HTERT RPE-1 (cell line): ENCODE measurements around the gene UBN1.

Source experiments
- in situ Hi-C: fragments of 300-500 bp; cut with MboI; formaldehyde crosslinking; loops from 4 replicates; pipeline ENCODE4 v1.14.3; 2020; ENCODE audit warnings: low sequenced_read_pairs

Gene UBN1

DNA sequence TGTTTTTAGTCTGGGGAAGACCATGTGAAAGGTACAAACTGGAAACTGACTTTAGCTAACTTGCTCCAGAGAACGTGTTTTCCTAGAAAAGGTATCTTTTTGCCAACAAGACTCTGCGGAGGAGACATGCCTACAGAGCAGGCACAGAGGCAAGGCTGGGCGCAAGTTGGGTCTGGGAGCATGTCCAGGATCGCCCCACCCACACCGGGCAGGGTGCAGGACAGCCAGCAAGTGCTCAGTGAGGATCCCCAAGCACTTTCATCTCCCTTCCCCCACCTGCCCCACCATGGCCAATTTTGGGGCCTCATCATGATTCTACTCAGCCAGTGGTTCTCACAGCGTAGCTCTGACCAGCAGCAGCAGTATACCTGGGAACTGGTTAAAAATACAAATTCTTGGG is 26.6 kb upstream of the UBN1 start:
- in situ Hi-C loops: no loop called here

DNA sequence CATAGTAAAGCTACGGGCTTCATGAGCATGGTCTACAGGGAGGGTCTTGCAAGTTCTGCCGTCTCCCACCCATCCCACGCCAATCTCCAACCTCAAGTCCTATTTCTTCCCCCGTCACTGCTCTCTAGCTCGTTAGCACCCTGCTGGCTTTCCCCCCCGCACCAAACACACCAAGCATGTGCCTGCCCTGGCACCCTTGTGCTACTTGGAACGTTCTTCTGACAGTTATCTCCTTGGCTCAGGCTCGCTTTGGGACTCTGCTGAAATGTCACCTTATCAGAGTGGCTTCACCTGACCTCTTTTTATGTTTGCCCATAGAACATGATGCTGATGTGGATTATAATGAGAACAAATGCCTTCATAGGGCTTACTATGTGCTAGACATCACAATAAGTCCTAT is 22.1 kb upstream of the UBN1 start:
- in situ Hi-C loops: no loop called here

DNA sequence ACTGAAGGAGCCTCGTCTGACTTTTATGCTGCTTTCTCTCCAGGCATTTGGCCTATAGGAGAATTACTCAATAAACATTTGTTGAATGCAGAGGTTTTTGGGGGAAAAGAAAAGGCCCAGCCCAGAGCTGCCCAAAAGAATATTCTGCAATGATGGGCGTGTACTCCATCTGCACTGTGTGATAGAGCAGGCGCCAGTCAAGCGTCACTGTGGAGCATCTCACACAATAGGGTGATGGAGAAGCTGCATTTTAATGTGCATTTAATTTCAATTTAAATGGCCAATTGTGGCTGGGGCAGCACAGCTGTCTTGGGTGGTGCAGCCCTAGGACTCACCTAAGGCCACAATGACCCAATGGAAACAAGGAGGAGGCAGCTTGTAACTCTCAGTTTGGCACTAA is 20.8 kb upstream of the UBN1 start:
- in situ Hi-C loops: no loop called here

DNA sequence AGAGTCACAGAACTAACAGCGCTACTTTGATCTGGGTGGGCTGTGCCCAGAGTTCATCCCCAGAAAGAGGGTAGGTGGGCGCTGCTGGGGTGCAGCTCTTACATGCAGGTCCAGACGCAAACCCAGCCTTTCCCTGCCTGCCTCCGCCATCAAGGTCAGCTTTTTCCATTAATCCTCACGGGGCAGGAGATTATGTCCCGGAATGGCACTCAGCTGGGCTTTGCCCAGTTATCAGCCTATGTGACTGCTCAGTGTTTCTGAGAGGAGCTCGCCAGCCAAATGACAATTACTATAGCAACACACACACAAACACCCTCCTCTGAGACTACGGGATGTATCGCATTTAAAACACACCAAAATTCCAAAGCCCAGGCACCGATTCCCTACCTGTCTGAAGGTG is 20.3 kb upstream of the UBN1 start:
- in situ Hi-C loops: no loop called here

DNA sequence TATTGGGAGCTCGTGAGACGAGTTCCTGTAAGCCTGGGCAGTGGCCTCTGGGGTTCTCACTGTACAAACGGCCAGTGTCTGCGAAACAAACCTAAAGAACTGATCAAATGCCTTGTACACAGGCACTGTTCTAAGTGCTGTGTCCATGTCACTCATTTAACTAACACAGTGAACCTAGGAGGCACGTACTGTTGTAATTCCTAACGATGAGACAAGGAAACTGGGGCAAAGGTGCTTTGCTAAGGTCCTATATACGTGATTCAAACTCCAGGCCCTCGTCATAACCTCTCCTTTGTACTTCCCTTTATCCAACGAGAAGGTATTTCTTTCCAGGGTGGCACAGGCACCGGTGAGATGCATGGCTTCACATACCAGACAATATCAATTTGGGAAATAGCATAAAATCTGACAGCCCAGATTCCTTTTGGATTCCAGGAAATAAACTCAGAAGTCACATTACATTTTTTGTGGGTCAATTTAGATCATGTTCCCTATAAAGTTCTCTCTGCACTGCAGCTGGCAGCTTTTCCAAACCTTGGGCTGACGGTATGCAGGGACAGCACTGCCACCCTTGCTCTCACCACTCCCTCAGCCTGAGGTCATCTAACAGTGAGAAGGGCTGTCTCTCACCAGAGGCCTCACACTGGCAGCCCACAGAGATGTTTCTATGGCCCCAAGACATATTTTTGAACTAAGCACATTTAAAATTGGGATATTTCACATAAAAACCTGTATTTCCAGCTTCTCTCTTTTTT is 18.5 kb upstream of the UBN1 start:
- in situ Hi-C loops: no loop called here

DNA sequence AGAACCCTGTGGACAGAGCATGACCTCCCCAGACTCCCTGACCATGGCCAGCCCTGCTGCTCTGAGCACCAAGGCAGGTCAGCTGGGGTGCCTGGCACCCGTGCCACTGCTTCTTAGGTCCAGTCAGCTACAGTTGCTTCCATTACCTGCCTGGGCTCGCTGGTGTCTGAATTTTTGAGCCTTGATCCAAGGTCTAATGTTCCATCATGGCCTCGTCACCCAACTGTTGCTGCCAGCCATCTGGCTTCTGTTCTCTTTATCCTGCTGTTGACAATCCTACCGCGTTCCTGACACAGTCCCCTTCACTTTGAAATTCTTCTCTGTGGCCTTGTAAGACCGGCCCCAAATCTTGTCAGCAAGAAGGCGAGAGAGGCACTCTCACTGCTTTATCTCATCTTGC is 16.9 kb upstream of the UBN1 start:
- in situ Hi-C loops: no loop called here

DNA sequence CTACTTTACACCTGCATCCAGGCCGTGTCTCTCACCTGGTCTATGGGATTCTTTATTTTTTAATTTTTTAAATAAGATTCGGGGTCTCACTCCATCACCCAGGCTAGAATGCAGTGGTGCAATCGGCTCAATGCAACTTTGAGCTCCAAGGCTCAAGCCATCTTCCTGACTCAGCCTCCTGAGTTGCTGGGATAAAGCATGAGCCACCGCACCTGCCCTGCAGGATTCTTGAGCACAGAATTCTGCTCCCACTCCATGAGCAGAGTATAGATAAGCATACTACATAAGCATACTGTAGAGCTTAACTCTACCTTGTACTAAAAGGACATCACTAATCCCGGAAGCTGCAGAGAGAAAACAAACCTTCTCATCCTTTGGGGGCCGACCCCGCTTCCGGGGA is 15.7 kb upstream of the UBN1 start:
- in situ Hi-C loops: no loop called here

DNA sequence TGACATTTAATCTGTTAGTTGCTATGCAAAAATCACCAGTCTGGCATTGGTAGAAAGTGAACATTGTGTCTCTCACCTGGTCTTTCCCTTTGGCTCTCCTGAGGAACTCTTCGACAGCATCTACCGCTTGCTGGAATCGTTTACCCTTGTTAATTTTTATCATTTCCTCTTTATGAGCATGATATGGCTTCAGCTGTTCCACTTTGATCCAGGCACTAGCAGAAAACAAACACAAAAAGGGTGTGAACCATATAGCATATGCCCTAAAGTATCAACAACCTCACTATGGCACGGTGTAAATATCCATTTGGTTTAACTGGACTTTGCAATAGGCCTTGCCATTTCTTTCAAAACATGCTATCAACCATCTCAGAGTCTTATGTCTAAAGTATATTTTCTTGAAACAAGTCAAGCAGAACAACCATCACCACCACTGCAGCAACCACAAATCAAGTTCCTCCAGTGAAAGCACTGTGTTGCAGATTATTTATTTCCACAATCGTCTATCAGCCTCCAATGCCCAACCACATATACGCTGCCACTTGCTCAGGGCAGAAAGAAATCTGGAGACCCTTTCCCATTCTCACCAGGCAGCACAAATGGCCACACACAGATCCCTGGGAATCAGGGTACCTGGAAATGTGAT is 14.5 kb upstream of the UBN1 start:
- in situ Hi-C loops: no loop called here

DNA sequence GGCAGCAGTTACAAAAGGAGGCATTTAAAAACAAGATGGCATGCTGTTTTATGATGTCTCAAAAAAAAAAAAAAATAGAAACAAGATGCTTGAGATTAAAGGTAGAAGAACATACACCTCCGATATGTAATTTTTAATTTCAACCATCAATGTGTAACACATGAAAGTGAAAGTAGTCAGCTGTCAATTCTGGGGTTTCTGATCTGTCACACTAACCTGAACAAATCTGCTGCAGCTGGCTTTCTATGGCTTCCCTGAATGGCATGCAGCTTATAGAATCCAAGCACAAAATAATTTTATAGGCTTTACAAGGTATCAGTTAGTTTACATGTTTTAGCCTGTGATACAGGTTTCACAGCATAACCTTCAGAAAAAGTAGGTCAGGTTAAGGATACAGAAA is 13.7 kb upstream of the UBN1 start:
- in situ Hi-C loops: no loop called here

DNA sequence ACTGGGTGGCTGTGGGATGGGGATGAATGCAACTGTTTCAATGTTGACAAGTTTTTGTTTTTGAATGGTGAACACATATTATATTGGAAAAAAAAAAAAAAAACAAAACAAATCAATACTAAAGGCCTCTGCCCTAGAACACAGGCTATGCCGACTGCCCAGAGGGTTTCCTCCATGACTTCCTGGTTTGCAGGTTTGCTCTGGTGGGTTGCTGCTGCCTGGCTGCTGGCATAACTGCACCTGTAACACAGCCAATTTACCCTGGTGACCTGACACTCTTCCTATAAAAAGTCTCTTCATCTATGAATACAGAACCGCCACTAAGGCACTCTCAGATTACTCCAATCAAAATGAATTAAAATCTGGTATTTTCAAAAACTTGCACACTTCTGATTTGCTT is 10.6 kb upstream of the UBN1 start:
- in situ Hi-C loops: no loop called here

DNA sequence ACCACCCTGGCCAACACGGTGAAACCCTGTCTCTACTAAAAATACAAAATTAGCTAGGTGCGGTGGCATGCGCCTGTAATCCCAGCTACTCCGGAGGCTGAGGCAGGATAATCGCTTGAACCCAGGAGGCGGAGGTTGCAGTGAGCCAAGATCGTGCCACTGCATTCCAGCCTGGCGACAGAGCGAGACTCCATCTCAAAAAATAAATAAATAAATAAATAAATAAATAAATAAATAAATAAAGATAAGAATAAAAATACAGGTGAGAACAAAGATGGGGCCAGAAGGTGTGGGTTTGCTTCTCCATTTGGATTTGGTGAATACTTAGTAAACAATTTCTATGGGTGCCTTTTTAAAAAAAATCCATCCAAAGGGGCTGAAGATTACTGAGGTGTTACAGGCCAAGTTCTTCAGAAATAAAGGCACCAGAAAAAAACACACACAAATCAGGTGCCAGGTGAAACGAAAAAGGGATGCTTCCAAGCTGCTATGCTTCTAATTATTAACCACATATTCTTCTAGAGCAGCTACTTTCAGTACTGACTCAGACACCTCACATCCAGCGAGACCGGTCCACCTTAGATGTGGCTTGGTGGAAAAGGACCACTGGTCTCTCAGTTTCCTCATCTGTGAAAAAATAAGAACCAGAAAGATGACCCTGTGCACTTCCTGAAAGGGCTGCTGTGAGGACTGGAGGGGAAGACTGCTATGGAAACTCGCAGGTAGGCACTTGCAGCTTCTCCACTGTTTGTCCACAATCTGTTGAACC is 9.4 kb upstream of the UBN1 start:
- in situ Hi-C loops: no loop called here

DNA sequence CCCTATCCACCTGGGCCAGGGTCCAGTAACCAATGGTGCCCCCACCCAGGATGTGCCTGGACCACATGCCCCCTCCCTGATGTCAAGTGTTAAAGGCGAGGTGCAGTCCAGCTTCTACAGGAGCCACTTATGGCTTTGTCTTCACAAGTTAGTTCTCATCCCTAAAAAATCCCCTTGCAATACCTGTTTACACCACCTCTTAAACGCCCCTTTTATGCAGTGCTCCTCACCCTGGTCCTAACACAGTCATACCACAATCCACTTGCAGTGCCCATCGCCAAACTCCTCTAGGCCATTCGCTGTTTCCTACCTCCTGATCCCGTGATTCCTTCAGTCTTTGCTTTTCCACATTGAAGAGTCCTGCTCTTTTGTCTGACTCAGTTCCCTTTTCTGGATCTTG is 7.3 kb upstream of the UBN1 start:
- in situ Hi-C loops: no loop called here

DNA sequence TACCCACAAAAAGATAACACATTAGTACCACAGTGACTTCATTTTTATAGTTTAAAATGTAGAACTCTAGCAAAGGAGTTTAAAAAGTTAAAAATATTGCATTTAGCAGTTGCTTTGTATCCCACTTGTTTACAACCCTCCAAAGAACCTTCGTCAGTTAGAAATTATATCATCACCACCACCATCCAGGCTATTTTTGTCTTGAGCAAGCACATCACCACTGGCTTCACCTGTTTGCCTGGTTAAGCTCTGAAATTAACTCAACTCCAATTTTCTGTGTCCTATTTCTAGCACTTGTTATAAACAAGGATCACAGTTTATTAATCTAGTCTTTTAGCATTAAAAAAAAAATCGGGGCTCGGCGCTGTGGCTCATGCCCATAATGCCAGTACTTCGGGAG is 6.3 kb upstream of the UBN1 start:
- in situ Hi-C loops: no loop called here

DNA sequence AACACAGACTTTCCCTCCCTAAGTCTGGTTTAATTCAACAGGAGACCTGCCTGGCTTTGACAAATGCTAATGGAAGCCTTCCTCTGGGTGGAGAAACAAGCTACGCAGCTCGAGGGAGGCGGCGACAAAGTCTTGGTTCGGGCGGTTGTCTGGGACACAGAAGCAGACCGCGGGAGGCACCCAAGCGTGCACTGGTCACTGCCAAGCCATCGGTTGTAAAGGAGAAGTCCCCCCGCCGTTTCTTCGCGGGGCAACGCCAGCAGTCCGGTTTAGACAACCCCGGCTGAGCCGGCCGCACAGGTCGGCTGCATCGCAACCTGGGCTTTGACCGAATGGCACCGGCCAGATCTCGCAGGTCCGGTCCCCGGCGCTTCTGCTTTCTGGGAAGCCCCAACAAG is 779 bp upstream of the UBN1 start:
- in situ Hi-C loops: no loop called here

DNA sequence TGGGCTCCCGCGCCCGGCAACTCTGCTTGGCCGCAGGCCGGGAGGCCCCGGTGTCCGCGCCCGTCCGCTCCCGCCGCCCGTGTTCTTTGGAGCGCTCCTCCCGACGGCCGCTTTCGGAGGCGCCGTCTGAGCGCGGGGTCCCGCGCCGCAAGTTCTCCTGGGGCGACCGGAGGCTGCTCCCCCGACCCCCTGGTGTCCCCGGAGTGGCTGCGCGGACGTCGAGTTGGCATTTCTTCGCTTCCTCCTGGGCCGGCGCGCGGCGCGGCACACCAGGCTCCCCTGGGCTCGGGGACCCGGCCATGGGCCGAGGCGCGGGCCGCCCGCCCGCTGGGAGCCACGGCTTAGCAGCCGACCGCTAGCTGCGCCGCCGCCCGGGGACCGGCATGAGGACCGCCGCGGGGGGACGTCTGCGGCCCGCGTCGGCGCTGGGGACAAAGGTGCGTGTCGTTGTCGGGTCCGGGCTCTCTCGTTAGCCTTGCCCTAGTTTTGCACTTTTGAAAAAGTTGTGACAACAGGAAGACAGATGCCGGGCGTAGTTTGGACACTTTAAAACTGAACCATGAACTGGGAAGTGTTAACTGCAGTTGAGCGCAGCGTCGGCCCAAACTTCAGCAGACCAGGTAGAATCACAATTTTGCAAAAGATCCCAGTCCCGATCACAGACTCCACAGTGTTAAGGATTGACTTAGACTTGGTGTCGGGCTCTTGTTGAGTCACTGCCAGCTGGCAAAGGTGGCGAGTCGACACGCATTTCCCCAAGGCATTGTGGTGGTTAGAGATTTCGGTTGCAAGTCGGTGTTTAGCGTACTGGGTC is 700 bp downstream of the UBN1 start:
- in situ Hi-C loops: no loop called here

DNA sequence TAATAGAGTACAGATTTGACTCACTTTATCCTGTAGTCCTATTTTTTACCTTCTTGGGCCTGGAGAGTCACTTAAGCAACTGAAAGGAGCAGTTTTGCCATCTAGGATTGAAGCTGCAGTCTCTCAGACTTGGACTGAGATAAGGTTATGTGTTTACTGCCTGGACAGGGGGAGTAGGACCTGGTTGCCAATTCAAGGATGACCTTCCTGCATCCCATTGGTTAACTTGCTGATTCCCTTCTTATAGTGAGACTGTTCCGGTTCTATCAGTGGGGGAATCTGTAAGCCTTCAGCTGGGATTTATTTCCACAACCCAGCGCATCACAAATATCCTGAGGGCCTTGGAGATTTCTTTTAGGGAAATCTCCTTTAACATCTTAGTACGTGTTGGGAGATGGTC is 2.9 kb downstream of the UBN1 start:
- in situ Hi-C loops: no loop called here

DNA sequence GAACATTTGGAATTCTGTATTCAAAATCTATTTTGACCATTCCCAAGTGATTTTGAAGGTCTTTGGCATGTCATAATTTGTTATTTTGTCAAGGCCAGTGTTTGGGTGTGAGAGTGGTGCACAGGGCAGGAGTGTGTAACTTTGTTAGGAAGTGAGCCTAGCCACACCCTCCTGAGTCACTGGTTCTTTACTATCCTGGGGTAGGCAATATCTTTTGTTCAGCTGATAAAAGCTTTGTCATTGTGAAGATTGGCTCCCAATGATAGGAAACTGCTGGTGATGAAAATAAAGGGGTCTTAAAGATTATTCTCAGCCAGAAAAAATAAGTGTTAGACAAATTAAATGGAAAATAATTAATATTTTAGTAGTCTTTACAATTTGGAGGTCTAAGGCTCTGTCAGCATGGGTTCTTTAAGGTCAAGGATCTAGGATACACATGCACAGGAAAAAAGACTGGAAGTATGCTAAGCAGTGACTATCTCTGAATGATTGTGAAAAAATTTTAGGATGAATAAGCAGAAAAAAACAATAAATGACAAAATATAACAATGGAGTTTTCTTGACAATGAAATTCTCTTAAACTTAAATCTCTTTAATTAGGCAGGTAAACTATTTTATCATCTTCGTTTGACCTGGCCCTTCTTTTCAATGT is 5.1 kb downstream of the UBN1 start:
- in situ Hi-C loops: no loop called here

DNA sequence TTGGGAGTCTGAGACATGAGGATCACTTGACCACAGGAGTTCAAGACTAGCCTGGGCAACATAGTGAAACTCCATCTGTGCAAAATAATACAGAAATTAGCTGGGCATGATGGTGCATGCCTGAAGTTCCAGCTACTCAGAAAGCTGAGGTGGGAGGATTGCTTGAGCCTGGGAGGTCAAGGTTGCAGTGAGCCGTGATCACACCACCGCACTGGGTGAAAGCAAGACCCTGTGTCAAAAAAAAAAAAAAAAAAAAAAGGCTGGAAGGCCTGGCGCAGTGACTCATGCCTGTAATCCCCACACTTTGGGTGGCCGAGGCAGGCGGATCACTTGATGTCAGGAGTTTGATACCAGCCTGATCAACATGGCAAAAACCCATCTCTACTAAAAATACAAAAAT is 8.1 kb downstream of the UBN1 start:
- in situ Hi-C loops: no loop called here

DNA sequence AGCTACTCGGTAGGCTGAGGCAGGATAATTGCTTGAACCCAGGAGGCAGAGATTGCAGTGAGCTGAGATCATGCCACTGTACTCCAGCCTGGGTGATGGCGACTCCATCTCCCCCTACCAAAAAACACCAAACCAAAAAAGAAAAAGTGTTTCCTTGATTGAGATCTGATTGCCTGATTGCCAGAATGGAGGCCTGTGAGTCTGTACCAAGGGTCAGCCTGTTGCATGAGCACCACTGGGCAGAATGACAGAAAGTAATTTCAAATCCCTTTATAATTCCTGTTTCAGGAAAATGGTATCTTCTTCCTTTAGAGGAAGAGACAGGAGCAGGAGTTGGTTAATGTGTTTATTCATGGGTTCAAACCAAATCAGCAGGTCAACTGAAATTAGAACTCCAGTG is 8.5 kb downstream of the UBN1 start:
- in situ Hi-C loops: no loop called here

DNA sequence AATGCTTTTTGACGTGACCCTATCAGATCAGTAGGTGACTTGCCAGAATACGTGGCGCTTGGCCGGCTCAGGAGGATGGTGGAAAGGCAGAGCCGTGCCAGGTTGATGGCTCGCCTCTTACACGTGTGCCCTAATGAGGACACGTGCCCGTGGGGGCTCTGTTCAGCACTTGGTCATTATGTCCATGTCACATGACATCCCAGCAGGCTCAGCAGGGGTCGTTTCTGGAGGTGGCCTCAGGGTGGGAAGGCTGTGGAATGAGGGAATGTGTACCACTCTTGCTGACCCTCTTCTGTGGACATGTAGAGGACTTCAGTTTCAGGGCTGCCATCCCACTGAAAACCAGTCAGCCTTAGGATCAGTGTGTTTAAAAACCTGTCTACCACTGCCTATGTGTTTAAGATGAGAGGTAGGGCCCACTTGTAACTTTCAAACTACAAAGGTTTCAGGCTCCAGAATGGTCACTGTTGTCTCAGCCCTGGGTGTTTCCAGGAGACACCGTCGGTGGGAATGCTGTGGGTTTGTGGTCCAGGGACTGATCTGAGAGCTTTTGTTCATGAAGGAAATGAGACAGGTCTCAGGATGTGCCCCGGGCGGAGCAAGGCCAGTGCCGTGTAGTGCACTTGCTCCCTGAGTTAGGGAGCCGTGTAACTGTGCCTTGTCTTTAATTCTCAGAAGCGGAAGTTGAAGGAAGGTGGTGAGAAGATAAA is 12.1 kb downstream of the UBN1 start:
- in situ Hi-C loops: no loop called here
